Liver (tissue), 3 donors: ENCODE measurements around the gene DPT.

Experiments used
- CTCF ChIP-seq: fragments of 150-350 bp; IDR thresholded peaks from 2 replicates; pipeline ENCODE4 v1.5.1; 2017; ENCODE audit warnings: improper control_type of control experiment, low read depth, low read length; ENCODE audit not compliant: missing input control
- FOXA1 ChIP-seq: IDR thresholded peaks from 2 replicates; pipeline ENCODE4 v1.6.1; 2016; ENCODE audit warnings: antibody characterized with exemption
- HNF4G ChIP-seq: IDR thresholded peaks from 2 replicates; pipeline ENCODE4 v1.6.1; 2016; ENCODE audit warnings: antibody characterized with exemption
- MAX ChIP-seq: IDR thresholded peaks from 2 replicates; pipeline ENCODE4 v1.6.1; 2016; ENCODE audit warnings: antibody characterized with exemption
- REST ChIP-seq: IDR thresholded peaks from 2 replicates; pipeline ENCODE4 v1.6.1; 2016; ENCODE audit warnings: antibody characterized with exemption, mild to moderate bottlenecking
- TAF1 ChIP-seq: conservative IDR thresholded peaks from 2 replicates; pipeline ENCODE4 v1.6.1; 2016; ENCODE audit warnings: antibody characterized with exemption, mild to moderate bottlenecking
- YY1 ChIP-seq: IDR thresholded peaks from 2 replicates; pipeline ENCODE4 v1.6.1; 2016; ENCODE audit warnings: antibody characterized with exemption, mild to moderate bottlenecking
- donor health status: healthy.
- donor health status: healthy.

GRCh38 chr1:168691541-168691940 lies 37.5 kb downstream of the DPT start:
- TF ChIP-seq CTCF = no peak
- no peak for TF ChIP-seq FOXA1
- no peak for TF ChIP-seq HNF4G
- no peak for TF ChIP-seq TAF1
- TF ChIP-seq YY1 = no peak
- TF ChIP-seq REST = no peak
- TF ChIP-seq MAX = no peak
